HepG2 (cell line): ENCODE measurements around the gene NOTO. TPM values are rescaled to one million over a fixed set of nuclear protein-coding genes. Genes with fewer than 3 reads are reported as not detected.

Source experiments
- DR1 ChIP-seq: sonication (generic); formaldehyde crosslinking; IDR thresholded peaks from 2 replicates; pipeline ENCODE4 v1.8.0; 2021; ENCODE audit warnings: mild to moderate bottlenecking, missing genetic modification reagents, inconsistent platforms
- ESRRA ChIP-seq: sonication (generic); formaldehyde crosslinking; IDR thresholded peaks from 2 replicates; pipeline ENCODE4 v1.5.1; 2020; ENCODE audit warnings: mild to moderate bottlenecking, low read depth, missing genetic modification reagents
- HDAC1 ChIP-seq: sonication (generic); formaldehyde crosslinking; IDR thresholded peaks from 2 replicates; pipeline ENCODE4 v1.5.1; 2020; ENCODE audit warnings: mild to moderate bottlenecking, missing genetic modification reagents
- HOMEZ ChIP-seq: IDR thresholded peaks from 2 replicates; pipeline ENCODE4 v1.6.1; 2016; ENCODE audit warnings: low read depth
- ISL2 ChIP-seq: sonication (generic); formaldehyde crosslinking; IDR thresholded peaks from 2 replicates; pipeline ENCODE4 v1.5.0; 2020; ENCODE audit warnings: missing genetic modification reagents
- MED8 ChIP-seq: sonication (generic); formaldehyde crosslinking; IDR thresholded peaks from 2 replicates; pipeline ENCODE4 v1.8.1; 2023; ENCODE audit warnings: mild to moderate bottlenecking, missing genetic modification reagents; ENCODE audit not compliant: insufficient replicate concordance
- NFE2 ChIP-seq: sonication (generic); formaldehyde crosslinking; IDR thresholded peaks from 2 replicates; pipeline ENCODE4 v1.4.0; 2020; ENCODE audit warnings: missing genetic modification reagents
- NR1H2 ChIP-seq: sonication (generic); formaldehyde crosslinking; IDR thresholded peaks from 2 replicates; pipeline ENCODE4 v1.8.1; 2022; ENCODE audit warnings: low read depth, missing genetic modification reagents, borderline replicate concordance
- NR2F6 ChIP-seq, 2 experiments: IDR thresholded peaks; 2 replicates each; pipeline ENCODE4 v1.6.1; 2016; ENCODE audit warnings: antibody characterized with exemption in 1 of 2, mild to moderate bottlenecking in 1 of 2
- PLRG1 ChIP-seq: fragments of 450-650 bp; conservative IDR thresholded peaks from 2 replicates; pipeline ENCODE4 v1.6.1; 2016
- PRDM4 ChIP-seq: sonication (generic); formaldehyde crosslinking; IDR thresholded peaks from 2 replicates; pipeline ENCODE4 v1.9.0; 2021; ENCODE audit warnings: missing genetic modification reagents, borderline replicate concordance
- SYNCRIP ChIP-seq: fragments of 200-400 bp; formaldehyde crosslinking; IDR thresholded peaks from 2 replicates; pipeline ENCODE4 v1.6.1; 2018; ENCODE audit warnings: mild to moderate bottlenecking, low read depth, low read length; ENCODE audit not compliant: insufficient read depth
- TBP ChIP-seq: sonication (generic); formaldehyde crosslinking; IDR thresholded peaks from 2 replicates; pipeline ENCODE4 v1.5.0; 2020; ENCODE audit warnings: missing genetic modification reagents
- TFE3 ChIP-seq: IDR thresholded peaks from 2 replicates; pipeline ENCODE4 v1.6.1; 2016
- ZBTB43 ChIP-seq: sonication (generic); formaldehyde crosslinking; conservative IDR thresholded peaks from 2 replicates; pipeline ENCODE4 v1.4.0; 2020; ENCODE audit warnings: missing genetic modification reagents
- ZC3H4 ChIP-seq: sonication (generic); formaldehyde crosslinking; IDR thresholded peaks from 2 replicates; pipeline ENCODE4 v1.4.0; 2020; ENCODE audit warnings: missing genetic modification reagents, borderline replicate concordance
- ZFX ChIP-seq: sonication (generic); formaldehyde crosslinking; IDR thresholded peaks from 2 replicates; pipeline ENCODE4 v1.4.0; 2020; ENCODE audit warnings: mild to moderate bottlenecking, low read depth, missing genetic modification reagents, moderate library complexity
- ZNF160 ChIP-seq: sonication (generic); formaldehyde crosslinking; IDR thresholded peaks from 2 replicates; pipeline ENCODE4 v1.8.0; 2022; ENCODE audit warnings: mild to moderate bottlenecking, inconsistent platforms, missing genetic modification reagents
- ZNF292 ChIP-seq: sonication (generic); formaldehyde crosslinking; IDR thresholded peaks from 2 replicates; pipeline ENCODE4 v1.8.1; 2022; ENCODE audit warnings: mild to moderate bottlenecking, low read depth, missing genetic modification reagents, borderline replicate concordance
- ZNF672 ChIP-seq: sonication (generic); formaldehyde crosslinking; IDR thresholded peaks from 2 replicates; pipeline ENCODE4 v1.8.1; 2022; ENCODE audit warnings: missing genetic modification reagents
- ZNF678 ChIP-seq: sonication (generic); formaldehyde crosslinking; IDR thresholded peaks from 2 replicates; pipeline ENCODE4 v1.4.0; 2020; ENCODE audit warnings: mild to moderate bottlenecking, missing genetic modification reagents
- ZNF7 ChIP-seq: IDR thresholded peaks from 2 replicates; pipeline ENCODE4 v1.6.1; 2016; ENCODE audit warnings: missing biosample characterization, missing genetic modification reagents
- ZNF772 ChIP-seq: sonication (generic); formaldehyde crosslinking; IDR thresholded peaks from 2 replicates; pipeline ENCODE4 v1.5.0; 2020; ENCODE audit warnings: mild to moderate bottlenecking, missing genetic modification reagents
- ZNF777 ChIP-seq: sonication (generic); formaldehyde crosslinking; IDR thresholded peaks from 2 replicates; pipeline ENCODE4 v1.4.0; 2020; ENCODE audit warnings: missing genetic modification reagents
- polyA plus RNA-seq, 8 experiments: library from polyadenylated mRNA; depleted of rRNA in 3 of 8; stranded (reverse) in 7 of 8; unstranded in 1 of 8; fragments of >200 nt; fragmentation: Illumina TruSeq in 4 of 8; extraction: Trizol in 4 of 8; gene quantifications; 2 replicates each; pipeline versions ENCODE4 v1.2.1 to v1.2.3, GENCODE V29; 2011 to 2016; ENCODE audit warnings: low read depth in 4 of 8, missing spikeins in 1 of 8, mixed read lengths in 1 of 8; ENCODE audit not compliant: insufficient read depth in 1 of 8
- total RNA-seq, 5 experiments: library from RNA; depleted of rRNA; stranded (reverse); fragments of >200 nt; fragmentation: Illumina TruSeq; extraction: Trizol; gene quantifications; 2 replicates each; pipeline ENCODE4 v1.2.3, GENCODE V29; 2016; ENCODE audit warnings: low read depth in 1 of 5

Gene NOTO
- total and polyA plus RNA-seq, 2 of the 13 experiments (the other 11 are each of a cell fraction or from before 2014, with no cell fraction given), result not detected

GRCh38 chr2:73214120-73215035, 12.0 kb downstream of the NOTO start, which contains the start of gene SMYD5 (continued):
- TF ChIP-seq ZNF777 (CRISPR knock-in tag) (peak; percentile 56), ZNF672 (CRISPR knock-in tag) (no peak), ZBTB43 (CRISPR knock-in tag) (no peak), ZNF160 (CRISPR knock-in tag) (no peak), ZC3H4 (no peak; the same call in 1 of the 2 replicates), TFE3 (CRISPR knock-in tag) (no peak; the same call in none of the 2 replicates), HOMEZ (CRISPR knock-in tag) (no peak), SYNCRIP (no peak), TBP (CRISPR knock-in tag) (no peak), ZFX (CRISPR knock-in tag) (peak; percentile 89), DR1 (CRISPR knock-in tag) (no peak; the same call in 1 of the 2 replicates), ZNF292 (no peak; the same call in 1 of the 2 replicates), PRDM4 (CRISPR knock-in tag) (no peak), ZNF772 (CRISPR knock-in tag) (peak; percentile 60; the same call in 1 of the 2 replicates), ZNF7 (CRISPR knock-in tag) (no peak), NR2F6 (IDR thresholded peaks at IDR 0.05) (peak; percentile 80), NR2F6 (CRISPR knock-in tag; IDR thresholded peaks at IDR 0.05) (peak; percentile 90), NFE2 (CRISPR knock-in tag) (no peak), ISL2 (CRISPR knock-in tag) (peak; percentile 66; the same call in 1 of the 2 replicates), ESRRA (CRISPR knock-in tag) (peak; percentile 26; the same call in 1 of the 2 replicates), HDAC1 (CRISPR knock-in tag) (peak; percentile 96), ZNF678 (CRISPR knock-in tag) (no peak; the same call in none of the 2 replicates), NR1H2 (CRISPR knock-in tag) (peak; percentile 83; the same call in 1 of the 2 replicates), MED8 (CRISPR knock-in tag) (no peak), PLRG1 (no peak)
